Thoracic aorta (tissue), 2 donors: ENCODE measurements around the gene TRIM60. TPM values are rescaled to one million over a fixed set of nuclear protein-coding genes. Genes with fewer than 3 reads are reported as not detected.
"Not testable (repeated sequence)": the region's sequence is repeated elsewhere in the genome, so short reads cannot be mapped to it uniquely, and the experiment has no call there.

Source experiments
- ATAC-seq: fragments of 150-250 bp; one replicate; pipeline ENCODE4 v1.8.0; 2017; ENCODE audit warnings: low read depth; ENCODE audit not compliant: insufficient number of reproducible peaks, low FRiP score
- DNase-seq: peaks from one replicate; pipeline ENCODE4 v3.0.0-alpha.2; 2020; ENCODE audit warnings: low spot score
- H3K27ac ChIP-seq, 2 donors: fragments of 200-600 bp; sonication (generic); 1 replicate in 1 of 2; 2 replicates in 1 of 2; pipeline ENCODE4 v1.5.1; 2016; ENCODE audit warnings: mild to moderate bottlenecking in 2 of 2, moderate library complexity in 2 of 2
- H3K27me3 ChIP-seq: fragments of 200-600 bp; sonication (generic); replicated peaks from 2 replicates; pipeline ENCODE4 v1.6.0; 2016; ENCODE audit warnings: mild to moderate bottlenecking; ENCODE audit not compliant: insufficient read depth
- H3K36me3 ChIP-seq: fragments of 200-600 bp; sonication (generic); one replicate; pipeline ENCODE4 v1.5.1; 2016
- H3K4me1 ChIP-seq, 2 donors: fragments of 200-600 bp; sonication (generic); 1 replicate in 1 of 2; 2 replicates in 1 of 2; pipeline versions ENCODE4 v1.5.1 to v1.6.0; 2016; ENCODE audit warnings: low read depth in 2 of 2, mild to moderate bottlenecking in 1 of 2; ENCODE audit not compliant: control insufficient read depth in 1 of 2
- H3K4me3 ChIP-seq: fragments of 200-600 bp; sonication (generic); 2 replicates; pipeline ENCODE4 v1.5.1; 2016; ENCODE audit warnings: mild to moderate bottlenecking
- H3K9me3 ChIP-seq: fragments of 200-600 bp; sonication (generic); 2 replicates; pipeline ENCODE4 v1.5.1; 2016
- CTCF ChIP-seq: fragments of 200-600 bp; sonication (generic); IDR thresholded peaks from one replicate; pipeline ENCODE4 v1.5.1; 2019; ENCODE audit warnings: antibody characterized with exemption
- total RNA-seq, 2 donors: library from RNA; depleted of rRNA; stranded (reverse); fragments of >200 nt; gene quantifications; one replicate each; pipeline versions ENCODE4 v1.1.0 to v1.2.3, GENCODE V29; 2016

Gene TRIM60
- not detected for total RNA-seq

- Histone ChIP-seq H3K27me3 (no peaks in the 10 kb centered on the region), H3K36me3 (no peaks in the 10 kb centered on the region), H3K4me3 (no peak within 1 kb of the TSS), H3K9me3 (no peaks in the 10 kb centered on the region), H3K27ac (no peak within 1 kb of the TSS), H3K4me1 (no peaks in the 10 kb centered on the region)
- no peak for DNase-seq
- TF ChIP-seq CTCF = no peak
- no peak for ATAC-seq
Observed at GRCh38 chr4:165031436-165032211, at the start of gene TRIM60. Gene TRIM60, plus strand, starts transcription at chr4:165031999. Its CDS starts 8,074 bp downstream, at chr4:165040073.

GRCh38 chr4:164989471-164989870 is 42.3 kb upstream of the TRIM60 start:
- no peaks in the 10 kb centered on the region for H3K4me1 ChIP-seq
- no peak overlapping the region for H3K4me3 ChIP-seq
- DNase-seq (no peak), ATAC-seq (no peak)
- H3K27me3 ChIP-seq = no peaks in the 10 kb centered on the region
- no peak overlapping the region for H3K27ac ChIP-seq
- no peaks in the 10 kb centered on the region for H3K36me3 ChIP-seq
- no peak for TF ChIP-seq CTCF
- peaks cover 2% of the 10 kb centered on the region for H3K9me3 ChIP-seq

GRCh38 chr4:164990786-164991185 is 41.0 kb upstream of the TRIM60 start:
- not testable (repeated sequence) for H3K36me3 ChIP-seq, H3K9me3 ChIP-seq, H3K27ac ChIP-seq, H3K4me1 ChIP-seq, DNase-seq, H3K4me3 ChIP-seq, ATAC-seq, H3K27me3 ChIP-seq

GRCh38 chr4:164996123-164996522 is 35.7 kb upstream of the TRIM60 start:
- not testable (repeated sequence) for H3K27me3 ChIP-seq, ATAC-seq, H3K9me3 ChIP-seq, H3K27ac ChIP-seq, H3K4me1 ChIP-seq, H3K36me3 ChIP-seq, H3K4me3 ChIP-seq, DNase-seq

GRCh38 chr4:164997324-164997723 is 34.5 kb upstream of the TRIM60 start:
- H3K27ac ChIP-seq = no peak overlapping the region
- DNase-seq = no peak
- no peak for ATAC-seq
- no peaks in the 10 kb centered on the region for H3K27me3 ChIP-seq
- H3K9me3 ChIP-seq = no peaks in the 10 kb centered on the region
- no peak overlapping the region for H3K4me3 ChIP-seq
- no peaks in the 10 kb centered on the region for H3K4me1 ChIP-seq
- H3K36me3 ChIP-seq = no peaks in the 10 kb centered on the region
- no peak for TF ChIP-seq CTCF

GRCh38 chr4:164997941-164998340 is 33.9 kb upstream of the TRIM60 start:
- no peak overlapping the region for H3K27ac ChIP-seq
- H3K4me1 ChIP-seq = no peaks in the 10 kb centered on the region
- ATAC-seq = no peak
- no peaks in the 10 kb centered on the region for H3K9me3 ChIP-seq
- H3K27me3 ChIP-seq = no peaks in the 10 kb centered on the region
- no peaks in the 10 kb centered on the region for H3K36me3 ChIP-seq
- no peak for DNase-seq
- H3K4me3 ChIP-seq = no peak overlapping the region
- no peak for TF ChIP-seq CTCF

GRCh38 chr4:164998526-164999080 is 33.2 kb upstream of the TRIM60 start:
- not testable (repeated sequence) for H3K27ac ChIP-seq, H3K4me3 ChIP-seq, DNase-seq, H3K27me3 ChIP-seq, H3K36me3 ChIP-seq, H3K4me1 ChIP-seq, H3K9me3 ChIP-seq, ATAC-seq

GRCh38 chr4:165001957-165002356 is 29.8 kb upstream of the TRIM60 start:
- H3K36me3 ChIP-seq, H3K9me3 ChIP-seq, DNase-seq, ATAC-seq, H3K27ac ChIP-seq, H3K4me1 ChIP-seq, H3K27me3 ChIP-seq, H3K4me3 ChIP-seq: not testable (repeated sequence)
